IMR-90 (cell line): ENCODE results near the gene CCDC69. TPM values are rescaled to one million over a fixed set of nuclear protein-coding genes. Genes with fewer than 3 reads are reported as not detected.

Experiments
- ATAC-seq: fragments of 200-7000 bp; cut with Tn5 transposase; 2 replicates; pipeline ENCODE4 v1.9.1; 2020; ENCODE audit warnings: low read depth, mild to moderate bottlenecking, moderate library complexity
- BruUV-seq: library from RNA; stranded (reverse); fragments of 400-500 nt; replicated peaks from 2 replicates; lab custom pipeline; 2021; lab: Mats Ljungman, UMichigan
- CTCF ChIA-PET: fragments of 300-600 bp; formaldehyde crosslinking; extraction: SDS; loops from one replicate; lab custom pipeline; 2021; ENCODE audit warnings: antibody characterized with exemption; lab: Yijun Ruan, JAX
- POLR2A ChIA-PET: fragments of 300-600 bp; sonication (Branson Sonifier 250); formaldehyde crosslinking; loops from one replicate; lab custom pipeline; 2022; ENCODE audit warnings: antibody characterized with exemption; ENCODE audit not compliant: unreplicated experiment; lab: Charles Lee
- DNase-seq: peaks from one replicate; pipeline ENCODE4 v3.0.0; 2013
- H2AFZ ChIP-seq: replicated peaks from 2 replicates; pipeline ENCODE3; 2013; ENCODE audit warnings: low read length, mild to moderate bottlenecking; ENCODE audit not compliant: poor library complexity
- H2AK5ac ChIP-seq: 2 replicates; pipeline ENCODE4 v1.6.1; 2013; ENCODE audit warnings: low read depth, low read length, inconsistent platforms
- H2AK9ac ChIP-seq: replicated peaks from 2 replicates; pipeline ENCODE3; 2013; ENCODE audit warnings: mild to moderate bottlenecking, low read depth, low read length, moderate library complexity; ENCODE audit not compliant: poor library complexity
- H2BK120ac ChIP-seq: 2 replicates; pipeline ENCODE4 v1.6.1; 2013; ENCODE audit warnings: low read depth, low read length, inconsistent platforms
- H2BK15ac ChIP-seq: 3 replicates; pipeline ENCODE4 v1.6.1; 2013; ENCODE audit warnings: low read depth, low read length, inconsistent platforms
- H2BK20ac ChIP-seq: 2 replicates; pipeline ENCODE4 v1.6.1; 2013; ENCODE audit warnings: low read depth, mild to moderate bottlenecking, inconsistent platforms, low read length, moderate library complexity
- H2BK5ac ChIP-seq: 2 replicates; pipeline ENCODE4 v1.6.1; 2013; ENCODE audit warnings: mild to moderate bottlenecking, low read depth, low read length, inconsistent platforms; ENCODE audit not compliant: poor library complexity, severe bottlenecking
- H3K14ac ChIP-seq: replicated peaks from 2 replicates; pipeline ENCODE4 v1.6.1; 2013; ENCODE audit warnings: low read depth, low read length, inconsistent platforms
- H3K18ac ChIP-seq: 2 replicates; pipeline ENCODE4 v1.6.1; 2013; ENCODE audit warnings: low read depth, low read length, control low read depth
- H3K23ac ChIP-seq: 2 replicates; pipeline ENCODE4 v1.6.1; 2013; ENCODE audit warnings: low read depth, low read length, inconsistent platforms
- H3K27ac ChIP-seq: 2 replicates; pipeline ENCODE4 v1.5.1; 2013; ENCODE audit warnings: mild to moderate bottlenecking, control low read depth, low read length; ENCODE audit not compliant: insufficient read depth
- H3K27me3 ChIP-seq: 2 replicates; pipeline ENCODE4 v1.6.1; 2013; ENCODE audit warnings: low read length; ENCODE audit not compliant: control insufficient read depth, insufficient read depth
- H3K36me3 ChIP-seq: 2 replicates; pipeline ENCODE4 v1.6.1; 2013; ENCODE audit warnings: low read length, mixed read lengths; ENCODE audit not compliant: control insufficient read depth, insufficient read depth
- H3K4ac ChIP-seq: 2 replicates; pipeline ENCODE4 v1.6.1; 2013; ENCODE audit warnings: low read depth, low read length, inconsistent platforms
- H3K4me1 ChIP-seq: 2 replicates; pipeline ENCODE4 v1.6.1; 2013; ENCODE audit warnings: low read length, mixed read lengths; ENCODE audit not compliant: control insufficient read depth, insufficient read depth
- H3K4me2 ChIP-seq: 2 replicates; pipeline ENCODE4 v1.6.1; 2013; ENCODE audit warnings: low read depth, mild to moderate bottlenecking, control low read depth, low read length, moderate library complexity
- H3K4me3 ChIP-seq: 2 replicates; pipeline ENCODE4 v1.5.1; 2013; ENCODE audit warnings: low read depth, mild to moderate bottlenecking, control low read depth, low read length, moderate library complexity; ENCODE audit not compliant: insufficient read depth
- H3K56ac ChIP-seq: 2 replicates; pipeline ENCODE4 v1.6.1; 2013; ENCODE audit warnings: low read length, inconsistent platforms; ENCODE audit not compliant: insufficient read depth; ENCODE audit errors: extremely low read depth
- H3K79me1 ChIP-seq, 2 experiments: 2 replicates each; pipeline ENCODE4 v1.6.1; 2013; ENCODE audit warnings: low read length in 2 of 2, inconsistent platforms in 1 of 2, low read depth in 1 of 2
- H3K9ac ChIP-seq: 2 replicates; pipeline ENCODE4 v1.6.1; 2013; ENCODE audit warnings: low read depth, low read length, control low read depth
- H3K9me1 ChIP-seq: 2 replicates; pipeline ENCODE4 v1.6.1; 2013; ENCODE audit warnings: low read length, inconsistent platforms; ENCODE audit not compliant: insufficient read depth
- H3K9me3 ChIP-seq: 2 replicates; pipeline ENCODE4 v1.6.1; 2013; ENCODE audit warnings: low read length; ENCODE audit not compliant: control insufficient read depth, insufficient read depth
- H4K20me1 ChIP-seq: 2 replicates; pipeline ENCODE4 v1.6.1; 2013; ENCODE audit warnings: low read length, inconsistent platforms; ENCODE audit not compliant: insufficient read depth
- H4K5ac ChIP-seq: 2 replicates; pipeline ENCODE4 v1.6.1; 2013; ENCODE audit warnings: mild to moderate bottlenecking, low read depth, low read length, control low read depth
- H4K8ac ChIP-seq, 2 experiments: 2 replicates each; pipeline ENCODE4 v1.6.1; 2013; ENCODE audit warnings: low read depth in 2 of 2, low read length in 2 of 2, control low read depth in 1 of 2, inconsistent platforms in 1 of 2
- H4K91ac ChIP-seq: 2 replicates; pipeline ENCODE4 v1.6.1; 2013; ENCODE audit warnings: low read depth, low read length, inconsistent platforms; ENCODE audit not compliant: insufficient read depth
- BHLHE40 ChIP-seq: fragments of 150-350 bp; IDR thresholded peaks from 2 replicates; pipeline ENCODE4 v1.6.1; 2016; ENCODE audit warnings: mild to moderate bottlenecking, low read depth, low read length
- MAZ ChIP-seq: IDR thresholded peaks from 2 replicates; pipeline ENCODE4 v1.6.1; 2012; ENCODE audit warnings: low read depth, mild to moderate bottlenecking, low read length, improper control_type of control experiment, moderate library complexity, borderline replicate concordance
- WGBS, 2 experiments: methylation state at CpG; one replicate each; pipeline versions ENCODE4 v1.1.5 to v1.1.7; 2013; ENCODE audit warnings: missing lambda C conversion rate in 2 of 2; ENCODE audit not compliant: insufficient read length in 1 of 2; ENCODE audit errors: extremely low coverage in 2 of 2; 5-methylcytosine and 5-hydroxymethylcytosine counted together
- dilution Hi-C: fragments of 300-500 bp; cut with HindIII; formaldehyde crosslinking; loops from one replicate; pipeline ENCODE4 v1.14.3; 2018; ENCODE audit warnings: low sequenced_read_pairs; ENCODE audit not compliant: unreplicated experiment
- in situ Hi-C: fragments of 300-500 bp; cut with MboI; formaldehyde crosslinking; loops from 3 replicates; pipeline ENCODE4 v1.14.3; 2019; ENCODE audit warnings: low sequenced_read_pairs, inconsistent platforms, mixed read lengths
- intact Hi-C: fragments of 100-400 bp; cut with micrococcal nuclease; formaldehyde crosslinking; loops from 2 replicates; pipeline ENCODE4 v1.10.0; 2022
- polyA plus RNA-seq, 3 experiments: library from polyadenylated mRNA; depleted of rRNA; stranded (reverse); fragments of >200 nt; gene quantifications; 2 replicates each; pipeline ENCODE4 v1.2.3, GENCODE V29; 2012; ENCODE audit warnings: low replicate concordance in 1 of 3
- total RNA-seq: library from RNA; depleted of rRNA; stranded (reverse); fragments of >200 nt; gene quantifications from 2 replicates; pipeline ENCODE4 v1.2.3, GENCODE V29; 2012

Gene CCDC69
- total and polyA plus RNA-seq, 2 of the 4 experiments (the other 2 are of a cell fraction): 0.36 to 0.48 TPM

GRCh38 chr5:151147033-151147432 is 76.9 kb downstream of the CCDC69 start:
- H3K9me1 ChIP-seq: peaks cover 61% of the 10 kb centered on the region
- BruUV-seq: no TSS peak
- ATAC-seq (no peak), DNase-seq (no peak)
- H3K56ac ChIP-seq: no peak overlapping the region
- ChIA-PET POLR2A (no interaction called here), CTCF (interaction anchor here (2.1 kb wide), 1 partner anchor 21 kb away, joined by 5 read pairs; no protein-coding TSS in a partner anchor)
- H3K18ac ChIP-seq: no peak overlapping the region
- H3K9me3 ChIP-seq: no peaks in the 10 kb centered on the region
- H3K14ac ChIP-seq: no peak overlapping the region
- no peaks in the 10 kb centered on the region for H3K27me3 ChIP-seq
- H2AFZ ChIP-seq: no peak overlapping the region
- peaks cover 48 to 99% of the 10 kb centered on the region in 2 experiments for H3K79me1 ChIP-seq
- no peak overlapping the region for H2BK5ac ChIP-seq
- no peak overlapping the region for H4K8ac ChIP-seq
- WGBS, 2 experiments: 100% methylated on average over 1 of the region's 4 CpGs; no CpG with 5 or more reads in 1 of the 2 experiments
- H3K4me3 ChIP-seq: no peak overlapping the region
- H3K36me3 ChIP-seq: peaks cover 59% of the 10 kb centered on the region
- no peak overlapping the region for H4K5ac ChIP-seq
- H3K4me2 ChIP-seq: no peak overlapping the region
- H3K27ac ChIP-seq: no peak overlapping the region
- no peak overlapping the region for H4K91ac ChIP-seq
- H2AK5ac ChIP-seq: no peak overlapping the region
- in situ Hi-C loops (loop anchor here (10.0 kb wide), 1 partner anchor 598 kb away; no protein-coding TSS in a partner anchor), intact Hi-C loops (no loop called here), dilution Hi-C loops (no loop called here)
- H3K23ac ChIP-seq: no peak overlapping the region
- H3K4me1 ChIP-seq: peaks cover 20% of the 10 kb centered on the region
- H2BK120ac ChIP-seq: no peak overlapping the region
- peaks cover 100% of the 10 kb centered on the region for H4K20me1 ChIP-seq
- H3K9ac ChIP-seq: no peak overlapping the region
- no peak for TF ChIP-seq BHLHE40
- TF ChIP-seq MAZ: no peak
- H2BK15ac ChIP-seq: no peak overlapping the region
- H2AK9ac ChIP-seq: no peak overlapping the region
- no peak overlapping the region for H3K4ac ChIP-seq
- no peak overlapping the region for H2BK20ac ChIP-seq
